WTC11 (cell line): ENCODE data around the gene RFX7. TPM values are rescaled to one million over a fixed set of nuclear protein-coding genes. Genes with fewer than 3 reads are reported as not detected.

Source experiments
- ATAC-seq: fragments of 200-7000 bp; cut with Tn5 transposase; 2 replicates; pipeline ENCODE4 v1.10.0; 2021; ENCODE audit warnings: mild to moderate bottlenecking, moderate library complexity
- CTCF ChIA-PET: fragments of 300-600 bp; sonication (Branson Sonifier 250); formaldehyde crosslinking; loops from one replicate; lab custom pipeline; 2021; ENCODE audit warnings: antibody characterized with exemption; lab: Charles Lee
- POLR2A ChIA-PET: fragments of 350-600 bp; sonication (Branson Sonifier 250); formaldehyde crosslinking; loops from one replicate; lab custom pipeline; 2021; ENCODE audit warnings: antibody characterized with exemption; lab: Charles Lee
- DNase-seq: peaks from one replicate; pipeline ENCODE4 v3.0.0; 2021; ENCODE audit warnings: low spot score
- H3K27ac Mint-ChIP-seq: 2 replicates; pipeline ENCODE4 v1.8.0; 2021; ENCODE audit warnings: mixed read lengths
- H3K27me3 Mint-ChIP-seq: 2 replicates; pipeline ENCODE4 v1.8.0; 2021; ENCODE audit warnings: low read depth, mild to moderate bottlenecking, moderate library complexity, mixed read lengths
- H3K36me3 Mint-ChIP-seq: 2 replicates; pipeline ENCODE4 v1.8.0; 2021; ENCODE audit warnings: mixed read lengths
- H3K4me1 Mint-ChIP-seq: 2 replicates; pipeline ENCODE4 v1.8.0; 2022; ENCODE audit warnings: mixed read lengths
- H3K4me3 Mint-ChIP-seq: 2 replicates; pipeline ENCODE4 v1.8.0; 2021; ENCODE audit warnings: mild to moderate bottlenecking, moderate library complexity, mixed read lengths
- H3K9me3 Mint-ChIP-seq: 2 replicates; pipeline ENCODE4 v1.8.0; 2021; ENCODE audit warnings: mixed read lengths
- AR ChIP-seq: fragments of 250-450 bp; sonication (Bioruptor Pico); IDR thresholded peaks from 2 replicates; pipeline ENCODE4 v1.9.0; 2021; ENCODE audit warnings: mild to moderate bottlenecking
- ARID4B ChIP-seq: sonication (generic); formaldehyde crosslinking; IDR thresholded peaks from 2 replicates; pipeline ENCODE4 v1.8.0; 2023; ENCODE audit warnings: missing genetic modification reagents, mild to moderate bottlenecking, borderline replicate concordance
- ATF1 ChIP-seq: sonication (generic); formaldehyde crosslinking; IDR thresholded peaks from 2 replicates; pipeline ENCODE4 v1.8.1; 2023; ENCODE audit warnings: mild to moderate bottlenecking, moderate library complexity, missing genetic modification reagents
- CREB1 ChIP-seq: sonication (generic); formaldehyde crosslinking; IDR thresholded peaks from 2 replicates; pipeline ENCODE4 v1.8.0; 2023; ENCODE audit warnings: mild to moderate bottlenecking, missing genetic modification reagents
- CREM ChIP-seq: sonication (generic); formaldehyde crosslinking; IDR thresholded peaks from 2 replicates; pipeline ENCODE4 v1.8.1; 2022; ENCODE audit warnings: mild to moderate bottlenecking, missing genetic modification reagents, moderate library complexity
- EMX1 ChIP-seq: fragments of 250-450 bp; sonication (Bioruptor Pico); IDR thresholded peaks from 2 replicates; pipeline ENCODE4 v1.8.0; 2021; ENCODE audit warnings: mild to moderate bottlenecking
- ERG ChIP-seq: fragments of 250-450 bp; sonication (Bioruptor Pico); IDR thresholded peaks from 2 replicates; pipeline ENCODE4 v1.8.0; 2021; ENCODE audit warnings: mild to moderate bottlenecking
- HMGA2 ChIP-seq: fragments of 250-450 bp; sonication (Bioruptor Pico); IDR thresholded peaks from 2 replicates; pipeline ENCODE4 v1.4.0; 2021; ENCODE audit warnings: mild to moderate bottlenecking, moderate library complexity
- ZNF219 ChIP-seq: sonication (generic); formaldehyde crosslinking; IDR thresholded peaks from 2 replicates; pipeline ENCODE4 v1.8.0; 2023; ENCODE audit warnings: missing genetic modification reagents, mild to moderate bottlenecking, borderline replicate concordance
- ZNF281 ChIP-seq: sonication (generic); formaldehyde crosslinking; IDR thresholded peaks from 2 replicates; pipeline ENCODE4 v1.8.0; 2023; ENCODE audit warnings: mild to moderate bottlenecking, missing genetic modification reagents
- ZNF396 ChIP-seq: fragments of 250-450 bp; sonication (Bioruptor Pico); IDR thresholded peaks from 2 replicates; pipeline ENCODE4 v1.8.0; 2021; ENCODE audit warnings: mild to moderate bottlenecking, moderate library complexity, borderline replicate concordance
- ZNF512 ChIP-seq: sonication (generic); formaldehyde crosslinking; IDR thresholded peaks from 2 replicates; pipeline ENCODE4 v1.8.1; 2022; ENCODE audit warnings: missing genetic modification reagents, borderline replicate concordance
- total RNA-seq: library from RNA; stranded (reverse); gene quantifications from 3 replicates; pipeline ENCODE4 v1.2.3, GENCODE V29; 2021
- TF ChIP-seq, protein P1 (sequence below): sonication (generic); formaldehyde crosslinking; IDR thresholded peaks from 2 replicates; pipeline ENCODE4 v1.8.1; 2022; ENCODE audit warnings: mild to moderate bottlenecking, missing genetic modification reagents, moderate library complexity, borderline replicate concordance
- TF ChIP-seq, protein P2 (sequence below): sonication (generic); formaldehyde crosslinking; IDR thresholded peaks from 2 replicates; pipeline ENCODE4 v1.8.1; 2023; ENCODE audit warnings: mild to moderate bottlenecking, missing genetic modification reagents, moderate library complexity
- TF ChIP-seq, protein P3 (sequence below): sonication (generic); formaldehyde crosslinking; IDR thresholded peaks from 2 replicates; pipeline ENCODE4 v1.8.0; 2022; ENCODE audit warnings: mild to moderate bottlenecking, missing genetic modification reagents
- TF ChIP-seq, protein P4 (sequence below): fragments of 250-450 bp; sonication (Bioruptor Pico); IDR thresholded peaks from 2 replicates; pipeline ENCODE4 v1.9.0; 2021; ENCODE audit warnings: mild to moderate bottlenecking

RFX7 gene
- total RNA-seq, 1 experiment from 2014 or later: 36.0 TPM

- 0 out of 2 replicates have a peak, but pooled peaks cover 3% of the 10 kb centered on the region for H3K36me3 Mint-ChIP-seq
- ATAC-seq (no peak), DNase-seq (no peak)
- H3K4me1 Mint-ChIP-seq: peaks cover 35% of the 10 kb centered on the region
- POLR2A ChIA-PET: no interaction called here
- no peaks in the 10 kb centered on the region for H3K27me3 Mint-ChIP-seq
- no peak overlapping the region for H3K4me3 Mint-ChIP-seq
- no peaks in the 10 kb centered on the region for H3K9me3 Mint-ChIP-seq
- CTCF ChIA-PET: no interaction called here
- TF ChIP-seq, protein P1, sequence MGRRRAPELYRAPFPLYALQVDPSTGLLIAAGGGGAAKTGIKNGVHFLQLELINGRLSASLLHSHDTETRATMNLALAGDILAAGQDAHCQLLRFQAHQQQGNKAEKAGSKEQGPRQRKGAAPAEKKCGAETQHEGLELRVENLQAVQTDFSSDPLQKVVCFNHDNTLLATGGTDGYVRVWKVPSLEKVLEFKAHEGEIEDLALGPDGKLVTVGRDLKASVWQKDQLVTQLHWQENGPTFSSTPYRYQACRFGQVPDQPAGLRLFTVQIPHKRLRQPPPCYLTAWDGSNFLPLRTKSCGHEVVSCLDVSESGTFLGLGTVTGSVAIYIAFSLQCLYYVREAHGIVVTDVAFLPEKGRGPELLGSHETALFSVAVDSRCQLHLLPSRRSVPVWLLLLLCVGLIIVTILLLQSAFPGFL: no peak
- TF ChIP-seq, protein P2, sequence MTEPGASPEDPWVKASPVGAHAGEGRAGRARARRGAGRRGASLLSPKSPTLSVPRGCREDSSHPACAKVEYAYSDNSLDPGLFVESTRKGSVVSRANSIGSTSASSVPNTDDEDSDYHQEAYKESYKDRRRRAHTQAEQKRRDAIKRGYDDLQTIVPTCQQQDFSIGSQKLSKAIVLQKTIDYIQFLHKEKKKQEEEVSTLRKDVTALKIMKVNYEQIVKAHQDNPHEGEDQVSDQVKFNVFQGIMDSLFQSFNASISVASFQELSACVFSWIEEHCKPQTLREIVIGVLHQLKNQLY (CRISPR knock-in tag): no peak
- TF ChIP-seq HMGA2 (CRISPR knock-in tag): no peak
- no peak for TF ChIP-seq ARID4B (CRISPR knock-in tag)
- TF ChIP-seq ERG (CRISPR knock-in tag): no peak
- TF ChIP-seq AR: no peak
- TF ChIP-seq ZNF512: no peak
- TF ChIP-seq, protein P3, sequence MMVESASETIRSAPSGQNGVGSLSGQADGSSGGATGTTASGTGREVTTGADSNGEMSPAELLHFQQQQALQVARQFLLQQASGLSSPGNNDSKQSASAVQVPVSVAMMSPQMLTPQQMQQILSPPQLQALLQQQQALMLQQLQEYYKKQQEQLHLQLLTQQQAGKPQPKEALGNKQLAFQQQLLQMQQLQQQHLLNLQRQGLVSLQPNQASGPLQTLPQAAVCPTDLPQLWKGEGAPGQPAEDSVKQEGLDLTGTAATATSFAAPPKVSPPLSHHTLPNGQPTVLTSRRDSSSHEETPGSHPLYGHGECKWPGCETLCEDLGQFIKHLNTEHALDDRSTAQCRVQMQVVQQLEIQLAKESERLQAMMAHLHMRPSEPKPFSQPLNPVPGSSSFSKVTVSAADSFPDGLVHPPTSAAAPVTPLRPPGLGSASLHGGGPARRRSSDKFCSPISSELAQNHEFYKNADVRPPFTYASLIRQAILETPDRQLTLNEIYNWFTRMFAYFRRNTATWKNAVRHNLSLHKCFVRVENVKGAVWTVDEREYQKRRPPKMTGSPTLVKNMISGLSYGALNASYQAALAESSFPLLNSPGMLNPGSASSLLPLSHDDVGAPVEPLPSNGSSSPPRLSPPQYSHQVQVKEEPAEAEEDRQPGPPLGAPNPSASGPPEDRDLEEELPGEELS (CRISPR knock-in tag): no peak
- no peak for TF ChIP-seq ZNF219
- H3K27ac Mint-ChIP-seq: 0 out of 2 replicates have a peak overlapping the region, but pooled peaks have one; percentile 30
Measured at GRCh38 chr15:56165234-56165633, 78.4 kb downstream of the RFX7 start.

DNA sequence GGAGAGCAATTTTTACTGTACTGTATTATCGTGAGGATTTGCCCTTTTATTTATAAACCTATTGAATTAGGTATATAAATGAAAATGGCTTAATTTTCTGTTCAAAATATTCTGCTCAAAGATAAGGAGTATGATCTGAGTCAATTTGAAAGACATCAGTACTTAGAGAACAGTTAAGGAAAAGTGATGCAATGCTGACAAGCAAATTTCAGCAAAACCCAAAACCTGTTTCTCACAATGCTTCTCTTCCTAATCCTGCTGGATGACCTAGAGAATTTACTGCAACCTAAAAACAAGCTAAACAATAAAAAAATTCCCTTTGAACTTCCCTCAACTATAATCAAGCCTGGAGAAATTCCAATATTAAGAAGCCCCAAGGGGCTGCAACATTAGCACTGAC, 82.7 kb downstream of the RFX7 start:
- ChIA-PET POLR2A (no interaction called here), CTCF (no interaction called here)
- no peak overlapping the region for H3K4me3 Mint-ChIP-seq
- DNase-seq (no peak), ATAC-seq (no peak)
- peak overlapping the region; percentile 54; the same call in 1 of the 2 replicates for H3K27ac Mint-ChIP-seq
- H3K9me3 Mint-ChIP-seq: peaks cover under 1% of the 10 kb centered on the region; the same call in 1 of the 2 replicates
- H3K27me3 Mint-ChIP-seq: no peaks in the 10 kb centered on the region
- peaks cover 36% of the 10 kb centered on the region for H3K4me1 Mint-ChIP-seq
- peaks cover 17% of the 10 kb centered on the region for H3K36me3 Mint-ChIP-seq
- no peak for TF ChIP-seq CREB1
- TF ChIP-seq ATF1 (CRISPR knock-in tag): no peak
- no peak for TF ChIP-seq ZNF281 (CRISPR knock-in tag)
- TF ChIP-seq ZNF396: no peak
- TF ChIP-seq, protein P2 (CRISPR knock-in tag): no peak
- no peak for TF ChIP-seq EMX1 (CRISPR knock-in tag)
- TF ChIP-seq, protein P4, sequence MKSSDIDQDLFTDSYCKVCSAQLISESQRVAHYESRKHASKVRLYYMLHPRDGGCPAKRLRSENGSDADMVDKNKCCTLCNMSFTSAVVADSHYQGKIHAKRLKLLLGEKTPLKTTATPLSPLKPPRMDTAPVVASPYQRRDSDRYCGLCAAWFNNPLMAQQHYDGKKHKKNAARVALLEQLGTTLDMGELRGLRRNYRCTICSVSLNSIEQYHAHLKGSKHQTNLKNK (CRISPR knock-in tag): no peak
- no peak for TF ChIP-seq CREM (CRISPR knock-in tag)
